KOPT-K1 (cell line): ENCODE results near the gene PUS1.

ENCODE experiments used
- H3K27ac ChIP-seq: fragments of 200-600 bp; sonication (generic); 2 replicates; pipeline ENCODE4 v1.5.1; 2016; ENCODE audit warnings: antibody characterized with exemption, mild to moderate bottlenecking, low read depth, low read length; ENCODE audit not compliant: poor library complexity, severe bottlenecking
- H3K36me3 ChIP-seq: fragments of 200-600 bp; sonication (generic); 2 replicates; pipeline ENCODE4 v1.5.1; 2017; ENCODE audit warnings: antibody characterized with exemption, mild to moderate bottlenecking, low read length, moderate library complexity; ENCODE audit not compliant: insufficient read depth
- H3K9me3 ChIP-seq: fragments of 200-600 bp; sonication (generic); 2 replicates; pipeline ENCODE4 v1.5.1; 2017; ENCODE audit warnings: antibody characterized with exemption, low read length, mild to moderate bottlenecking; ENCODE audit not compliant: insufficient read depth, poor library complexity, severe bottlenecking

Gene PUS1

DNA sequence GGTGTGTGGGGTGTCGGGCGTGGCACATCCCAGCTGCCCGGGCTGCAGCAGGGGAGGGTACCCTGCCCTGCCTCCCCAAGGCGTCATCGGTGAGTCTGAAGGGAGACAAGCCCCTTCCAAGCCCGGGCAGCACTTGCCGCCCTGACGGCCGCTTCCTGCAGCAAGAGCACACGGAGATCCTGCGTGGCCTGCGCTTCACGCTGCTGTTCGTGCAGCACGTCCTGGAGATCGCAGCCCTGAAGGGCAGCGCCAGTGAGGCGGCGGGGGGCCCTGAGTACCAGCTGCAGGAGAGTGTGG is 10.1 kb upstream of the PUS1 start:
- Histone ChIP-seq H3K36me3 (peaks cover 87% of the 10 kb centered on the region), H3K9me3 (no peaks in the 10 kb centered on the region), H3K27ac (no peak overlapping the region)

DNA sequence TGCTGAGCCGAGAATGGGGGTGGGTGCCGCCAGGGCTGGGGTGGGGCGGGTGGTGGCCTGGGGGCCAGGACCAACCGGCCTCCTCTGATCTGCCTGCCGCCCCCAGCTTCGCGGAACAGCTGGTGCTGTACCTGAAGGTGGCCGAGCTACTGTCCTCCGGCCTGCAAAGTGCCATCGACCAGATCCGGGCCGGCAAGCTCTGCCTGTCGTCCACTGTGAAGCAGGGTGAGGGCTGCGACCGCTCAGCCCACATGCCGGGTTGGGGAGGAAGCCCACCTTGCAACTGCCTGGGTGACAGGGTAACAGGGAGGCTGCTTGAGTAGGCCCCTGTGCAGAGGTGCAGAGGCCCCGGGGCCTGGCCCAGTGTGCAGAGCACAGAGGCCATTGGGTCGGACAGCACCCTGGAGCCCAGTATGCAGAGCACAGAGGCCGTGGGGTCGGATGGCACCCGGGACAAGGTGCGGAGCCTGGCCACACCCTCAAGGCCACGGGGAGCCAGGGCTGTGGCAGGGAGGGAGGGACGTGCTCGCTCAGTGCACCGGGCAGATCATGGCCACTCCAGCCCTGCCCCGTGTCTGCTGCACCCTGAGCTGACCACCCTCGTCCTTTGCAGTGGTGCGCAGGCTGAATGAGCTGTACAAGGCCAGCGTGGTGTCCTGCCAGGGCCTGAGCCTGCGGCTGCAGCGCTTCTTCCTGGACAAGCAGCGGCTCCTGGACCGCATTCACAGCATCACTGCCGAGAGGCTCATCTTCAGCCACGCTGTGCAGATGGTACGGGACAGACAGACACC is 9.5 kb upstream of the PUS1 start:
- H3K27ac ChIP-seq = no peak overlapping the region
- H3K9me3 ChIP-seq = no peaks in the 10 kb centered on the region
- H3K36me3 ChIP-seq = peaks cover 82% of the 10 kb centered on the region

DNA sequence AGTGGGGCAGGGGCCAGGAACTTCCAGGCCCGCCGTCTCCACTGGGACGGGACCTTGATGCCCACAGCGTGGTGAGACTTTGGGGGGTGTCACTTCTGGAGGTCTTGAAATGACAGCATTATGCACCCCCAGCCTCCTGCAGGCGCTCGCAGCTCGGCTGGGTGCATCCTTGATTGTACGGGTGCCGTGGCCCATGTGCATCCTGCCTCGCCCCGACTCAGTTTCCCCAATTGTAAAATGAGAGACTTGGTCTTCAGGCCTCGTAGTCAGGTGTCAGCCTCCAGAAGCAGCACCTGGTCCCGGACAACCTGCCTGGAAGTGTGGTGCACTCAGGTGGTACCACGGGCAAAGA is 8.9 kb upstream of the PUS1 start:
- no peaks in the 10 kb centered on the region for H3K9me3 ChIP-seq
- peaks cover 76% of the 10 kb centered on the region for H3K36me3 ChIP-seq
- no peak overlapping the region for H3K27ac ChIP-seq

DNA sequence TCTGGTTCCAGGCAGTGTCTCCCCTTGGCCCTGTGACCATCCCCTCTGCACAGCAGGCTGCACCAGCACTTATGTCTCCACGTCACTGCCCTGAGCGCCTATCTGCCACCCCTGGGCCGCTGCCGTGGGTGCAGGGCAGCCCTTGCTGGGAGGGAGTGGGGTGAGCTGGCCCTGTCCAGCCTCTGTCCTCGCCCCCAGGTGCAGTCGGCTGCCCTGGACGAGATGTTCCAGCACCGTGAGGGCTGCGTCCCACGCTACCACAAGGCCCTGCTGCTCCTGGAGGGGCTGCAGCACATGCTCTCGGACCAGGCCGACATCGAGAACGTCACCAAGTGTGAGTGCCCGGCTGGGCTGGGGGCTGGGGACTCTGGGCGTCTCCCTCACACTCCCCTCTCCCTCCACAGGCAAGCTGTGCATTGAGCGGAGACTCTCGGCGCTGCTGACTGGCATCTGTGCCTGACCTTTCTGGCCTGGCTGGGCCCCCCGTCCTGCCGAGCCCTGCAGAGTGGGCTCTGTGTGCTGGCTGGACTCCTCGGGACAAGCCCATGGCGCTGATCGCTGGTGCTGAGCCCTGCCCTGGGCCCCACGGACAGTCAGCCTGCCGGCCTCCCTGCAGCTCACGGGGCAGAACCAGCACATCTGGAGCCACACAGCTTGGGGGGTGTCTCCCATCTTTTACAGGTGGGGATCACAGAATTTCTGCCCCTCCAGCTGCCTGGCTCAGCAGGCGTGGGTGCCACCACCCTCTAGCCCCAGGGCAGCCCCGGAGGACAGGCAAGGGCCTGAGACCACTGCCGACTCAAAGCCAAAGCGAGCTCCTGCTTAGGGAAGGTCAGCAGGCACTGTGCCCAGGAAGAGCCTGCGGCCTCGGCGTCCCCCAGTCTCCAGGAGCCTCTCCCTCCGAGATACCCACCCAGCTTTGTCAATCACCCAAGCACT is 7.9 kb upstream of the PUS1 start:
- no peaks in the 10 kb centered on the region for H3K9me3 ChIP-seq
- H3K27ac ChIP-seq = no peak overlapping the region

DNA sequence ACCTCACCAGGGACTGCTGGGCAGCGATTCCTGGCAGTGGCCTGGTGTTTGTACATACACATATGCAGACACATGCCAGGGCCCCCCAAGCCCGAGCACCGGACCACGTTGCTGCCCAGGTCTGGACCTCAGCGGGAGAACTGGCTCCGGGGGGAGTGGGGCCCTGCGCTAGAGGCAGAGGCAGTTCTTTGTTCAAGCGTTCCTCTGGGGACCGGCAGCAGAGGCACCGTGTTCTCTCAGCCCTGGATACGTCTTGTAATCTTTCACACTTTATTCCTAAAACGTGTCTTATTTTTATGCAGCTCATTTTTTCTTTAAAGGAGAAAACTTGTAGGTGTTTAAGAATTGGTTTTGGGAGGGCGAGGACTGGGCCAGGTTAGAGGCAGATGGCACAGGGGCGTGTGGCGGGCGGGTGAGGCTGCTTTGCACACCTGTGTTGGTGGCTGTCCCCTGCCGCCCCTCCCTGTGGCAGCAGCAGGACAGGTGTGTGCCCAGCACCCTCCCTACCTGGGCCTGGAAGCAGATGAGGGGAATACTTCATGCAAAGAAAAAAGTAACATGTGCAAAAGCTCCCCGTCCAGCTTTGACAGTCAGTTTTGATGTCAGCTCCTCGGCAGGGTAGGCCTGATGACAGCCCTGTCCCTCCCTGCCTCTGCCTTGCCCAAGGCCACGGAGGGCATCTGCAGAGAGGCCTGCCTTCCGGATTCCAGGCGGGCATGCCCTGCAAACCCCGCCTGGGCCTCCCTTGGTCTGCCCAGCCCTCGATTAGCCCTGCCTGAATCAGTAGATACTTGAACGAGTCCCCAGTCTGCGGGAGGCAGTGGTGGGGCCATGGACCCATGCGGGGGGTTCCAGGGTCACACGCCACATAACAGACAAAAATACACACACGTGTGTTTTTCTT is 7.0 kb upstream of the PUS1 start:
- Histone ChIP-seq H3K9me3 (no peaks in the 10 kb centered on the region), H3K36me3 (peaks cover 58% of the 10 kb centered on the region), H3K27ac (no peak overlapping the region)

More for the DNA sequence above, 7.9 kb upstream of the PUS1 start:
- H3K36me3 ChIP-seq = peaks cover 66% of the 10 kb centered on the region

DNA sequence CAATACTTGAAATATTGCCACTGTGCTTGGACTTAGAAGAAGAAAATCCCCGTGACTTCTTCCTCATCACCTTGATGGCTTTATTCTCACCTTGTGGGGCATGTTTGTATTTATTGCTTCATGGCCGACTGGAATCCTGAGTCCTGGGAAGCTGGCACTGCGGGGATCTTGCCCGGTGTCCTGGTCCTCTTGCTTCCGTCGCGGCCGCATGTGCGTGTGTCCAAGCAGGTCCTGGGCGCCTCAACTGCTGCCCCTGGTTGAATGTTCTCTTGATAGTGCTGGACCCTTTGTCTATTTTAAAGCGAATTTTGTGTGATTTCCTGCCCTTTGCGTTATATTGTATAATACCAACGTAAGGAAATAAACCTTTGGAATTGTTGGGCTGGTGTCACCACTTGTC is 6.3 kb upstream of the PUS1 start:
- Histone ChIP-seq H3K9me3 (no peaks in the 10 kb centered on the region), H3K36me3 (peaks cover 51% of the 10 kb centered on the region), H3K27ac (no peak overlapping the region)

DNA sequence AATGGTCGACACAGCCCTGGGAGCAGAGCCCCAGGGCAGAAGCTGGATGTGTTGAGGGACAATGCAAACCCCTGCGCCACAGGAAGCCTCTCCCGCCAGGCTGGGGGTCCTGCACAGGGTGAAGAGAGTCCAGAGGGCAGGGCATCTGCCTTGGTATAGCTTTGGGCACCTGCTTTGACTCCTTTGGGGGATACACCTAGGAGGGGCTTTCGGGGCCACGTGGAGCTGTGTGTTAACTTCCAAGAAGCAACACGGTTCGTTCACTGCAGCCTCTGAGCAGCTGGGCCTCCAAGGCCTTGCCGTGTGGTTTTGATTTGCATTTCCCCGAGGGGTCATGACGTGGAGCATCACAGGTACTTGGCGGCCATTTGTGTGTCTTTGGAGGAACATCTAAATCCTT is 5.8 kb upstream of the PUS1 start:
- H3K36me3 ChIP-seq = peaks cover 47% of the 10 kb centered on the region
- peak overlapping the region; percentile 20 for H3K27ac ChIP-seq
- H3K9me3 ChIP-seq = no peaks in the 10 kb centered on the region

DNA sequence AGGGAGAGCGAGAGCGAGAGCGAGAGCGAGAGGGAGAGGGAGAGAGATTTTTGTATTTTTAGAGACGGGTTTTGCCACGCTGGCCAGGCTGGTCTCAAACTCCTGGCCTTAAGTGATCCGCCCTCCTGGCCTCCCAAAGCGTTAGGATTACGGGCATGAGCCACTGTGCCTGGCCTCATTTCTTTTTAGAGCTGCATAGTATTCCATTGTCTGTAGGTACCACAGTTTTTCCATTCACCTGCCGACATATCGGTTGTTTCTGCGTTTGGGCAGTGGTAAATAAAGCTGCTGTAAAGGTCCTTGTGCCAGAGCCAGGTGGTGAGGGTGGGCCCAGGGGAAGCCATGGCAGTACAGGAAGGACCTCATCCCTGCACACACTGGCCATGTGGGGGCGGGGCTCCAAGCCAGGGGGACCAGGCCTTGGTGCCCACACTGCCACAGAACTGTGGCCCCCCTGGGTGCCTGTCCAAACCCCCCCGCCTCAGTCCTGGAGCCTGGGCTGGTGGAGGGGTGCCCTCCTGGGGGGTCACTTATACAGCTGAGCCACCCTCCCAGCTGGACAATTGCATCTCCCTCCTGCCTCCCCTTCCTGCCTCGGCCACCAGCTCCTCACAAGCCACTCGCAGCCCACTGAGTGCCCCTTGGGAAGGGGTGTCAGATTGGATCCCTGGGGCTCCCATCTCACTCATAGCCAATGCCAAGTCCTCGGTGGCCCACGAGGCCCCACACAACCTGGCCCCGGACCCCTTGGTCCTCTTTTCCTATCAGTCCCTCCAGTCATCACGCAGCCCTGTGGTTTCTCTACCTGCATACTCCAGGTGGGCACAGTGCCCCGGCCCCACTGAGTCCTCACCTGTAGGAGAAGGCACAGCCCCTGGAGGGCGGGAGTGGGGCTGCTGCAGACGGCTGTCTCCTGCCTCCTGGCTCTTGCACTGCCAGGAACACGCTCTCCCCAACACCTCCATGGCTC is 1.7 kb upstream of the PUS1 start:
- peaks cover 28% of the 10 kb centered on the region for H3K36me3 ChIP-seq
- no peak overlapping the region for H3K27ac ChIP-seq
- no peaks in the 10 kb centered on the region for H3K9me3 ChIP-seq

DNA sequence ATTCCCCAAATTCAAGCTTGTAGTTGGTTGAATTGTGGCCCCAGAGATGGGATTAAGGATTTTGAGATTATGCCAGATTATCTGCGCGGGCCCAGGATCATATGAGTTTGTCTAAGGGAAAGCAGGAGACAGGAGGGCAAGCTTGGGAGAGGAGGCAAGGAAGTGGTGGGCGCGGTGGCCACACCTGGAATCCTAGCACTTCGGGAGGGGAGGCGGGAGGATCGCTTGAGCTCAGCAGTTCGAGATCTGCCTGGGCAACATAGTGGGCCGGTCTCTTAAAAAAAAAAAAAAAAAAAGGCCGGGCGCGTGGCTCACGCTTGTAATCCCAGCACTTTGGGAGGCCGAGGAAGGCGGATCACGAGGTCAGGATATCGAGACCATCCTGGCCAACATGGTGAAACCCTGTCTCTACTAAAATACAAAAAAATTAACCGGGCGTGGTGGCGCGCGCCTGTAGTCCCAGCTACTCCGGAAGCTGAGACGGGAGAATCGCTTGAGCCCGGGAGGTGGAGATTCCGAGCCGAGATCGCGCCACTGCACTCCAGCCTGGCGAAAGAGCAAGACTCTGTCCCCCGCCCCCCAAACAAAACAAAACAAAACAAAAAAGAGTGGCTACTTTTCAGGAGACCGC is 881 bp upstream of the PUS1 start:
- Histone ChIP-seq H3K27ac (peak overlapping the region; percentile 49), H3K36me3 (peaks cover 30% of the 10 kb centered on the region), H3K9me3 (no peaks in the 10 kb centered on the region)

DNA sequence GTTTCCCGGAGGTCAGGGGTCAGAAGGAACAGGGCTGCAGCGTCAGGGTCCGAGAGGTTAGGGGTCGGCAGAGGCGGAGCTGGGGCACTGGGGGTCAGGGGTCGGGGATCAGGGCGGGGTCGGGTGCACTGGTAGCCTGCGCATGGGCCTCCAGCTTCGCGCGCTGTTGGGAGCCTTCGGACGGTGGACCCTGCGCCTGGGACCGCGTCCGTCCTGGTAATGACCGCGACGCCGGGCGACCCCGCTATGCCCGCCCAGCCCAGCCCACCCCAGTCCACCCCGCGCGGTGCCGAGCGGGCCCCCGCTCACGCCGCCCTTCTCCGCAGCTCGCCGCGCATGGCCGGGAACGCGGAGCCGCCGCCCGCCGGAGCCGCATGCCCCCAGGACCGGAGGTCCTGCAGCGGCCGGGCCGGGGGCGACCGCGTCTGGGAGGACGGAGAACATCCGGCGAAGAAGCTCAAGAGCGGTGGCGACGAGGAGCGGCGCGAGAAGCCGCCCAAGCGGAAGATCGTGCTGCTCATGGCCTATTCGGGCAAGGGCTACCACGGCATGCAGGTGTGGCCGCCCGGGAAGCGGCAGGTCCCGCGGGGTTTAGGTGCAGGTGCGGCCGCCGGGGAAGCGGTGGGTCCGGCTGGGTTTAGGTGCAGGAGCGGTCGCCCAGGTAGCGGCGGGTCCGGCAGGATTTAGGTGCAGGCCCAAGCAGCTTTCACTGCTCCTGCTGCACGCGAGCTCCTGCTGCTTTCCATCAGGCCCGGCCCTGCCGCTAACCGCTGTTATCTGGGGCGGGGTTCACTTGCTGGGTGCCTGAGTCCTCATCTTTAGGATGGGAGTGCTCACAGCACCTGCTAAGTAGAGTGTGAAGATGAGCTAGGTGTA is 743 bp downstream of the PUS1 start:
- no peaks in the 10 kb centered on the region for H3K9me3 ChIP-seq
- peaks cover 47% of the 10 kb centered on the region for H3K36me3 ChIP-seq
- H3K27ac ChIP-seq = peak overlapping the region; percentile 90

DNA sequence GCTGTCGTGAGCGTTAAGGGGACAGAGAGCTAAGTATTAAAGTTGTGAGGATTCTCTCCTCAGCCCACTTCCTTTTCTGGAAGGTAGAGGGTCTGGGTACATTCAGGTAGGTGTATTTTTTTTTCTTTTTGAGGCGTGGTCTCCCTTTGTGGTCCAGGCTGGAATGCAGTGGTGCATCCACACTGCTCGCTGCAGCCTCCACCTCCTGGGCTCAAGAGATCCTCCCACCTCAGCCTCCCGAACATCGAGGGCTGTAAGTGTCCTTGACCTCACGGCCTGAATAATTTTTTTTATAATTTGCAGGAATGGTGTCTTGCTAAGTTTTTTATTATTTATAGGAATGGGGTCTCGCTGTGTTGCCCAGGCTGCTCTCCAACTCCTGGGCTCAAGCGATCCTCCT is 1.4 kb downstream of the PUS1 start:
- Histone ChIP-seq H3K9me3 (no peaks in the 10 kb centered on the region), H3K36me3 (peaks cover 53% of the 10 kb centered on the region), H3K27ac (peak overlapping the region; percentile 90)

DNA sequence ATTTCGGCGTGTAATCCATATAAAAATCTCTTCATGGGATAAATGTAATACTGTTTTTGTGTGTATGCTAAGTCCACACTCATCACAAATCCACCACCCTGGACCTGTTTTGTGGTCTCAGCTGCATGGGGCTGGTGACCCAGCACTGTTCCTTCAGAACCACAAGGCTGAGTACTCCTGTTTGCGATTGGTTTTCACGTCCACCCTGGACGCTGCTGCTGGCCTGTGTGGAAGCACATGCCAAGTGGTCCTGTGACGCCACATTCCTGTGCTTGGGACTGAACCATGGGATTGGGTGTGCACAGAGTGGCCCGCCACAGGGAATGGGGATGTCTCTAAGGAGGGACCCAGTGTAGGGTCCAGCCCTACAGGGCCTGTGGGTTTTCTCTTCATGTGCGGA is 4.3 kb downstream of the PUS1 start:
- H3K36me3 ChIP-seq = peaks cover 82% of the 10 kb centered on the region
- H3K27ac ChIP-seq = no peak overlapping the region
- H3K9me3 ChIP-seq = no peaks in the 10 kb centered on the region

DNA sequence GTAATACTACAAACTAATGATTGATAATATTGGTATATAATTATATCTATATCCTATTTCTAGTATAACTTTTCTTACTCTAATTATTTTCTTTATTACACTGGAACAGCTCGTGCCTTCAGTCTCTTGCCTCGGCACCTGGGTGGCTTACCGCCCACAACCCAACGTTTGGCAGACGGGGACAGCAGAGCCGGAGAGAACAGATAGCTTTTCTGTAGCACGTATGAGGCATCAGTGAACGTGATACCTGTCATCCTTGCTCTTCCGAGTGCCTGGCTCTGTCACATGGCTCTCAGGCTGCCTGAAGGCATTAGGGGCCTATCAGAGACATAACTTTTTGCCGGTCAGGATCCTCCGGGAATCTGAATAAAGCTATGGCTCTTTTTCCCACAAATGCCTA is 5.5 kb downstream of the PUS1 start:
- H3K27ac ChIP-seq = no peak overlapping the region
- peaks cover 94% of the 10 kb centered on the region for H3K36me3 ChIP-seq
- H3K9me3 ChIP-seq = no peaks in the 10 kb centered on the region
